Body of pancreas (tissue), 4 donors: Measurements from ENCODE around the gene PPARA.

Source experiments
- CTCF ChIP-seq, 7 experiments: fragments of 450-650 bp in 4 of 7; fragments of 200-600 bp in 3 of 7; sonication (generic) in 3 of 7; IDR thresholded peaks; one replicate each; pipeline ENCODE4 v1.5.1; 2016 to 2019; ENCODE audit warnings: antibody characterized with exemption in 7 of 7
- POLR2A ChIP-seq, 3 donors: fragments of 450-650 bp; IDR thresholded peaks; one replicate each; pipeline ENCODE4 v1.6.1; 2016; ENCODE audit warnings: antibody characterized with exemption in 3 of 3, mild to moderate bottlenecking in 2 of 3

DNA sequence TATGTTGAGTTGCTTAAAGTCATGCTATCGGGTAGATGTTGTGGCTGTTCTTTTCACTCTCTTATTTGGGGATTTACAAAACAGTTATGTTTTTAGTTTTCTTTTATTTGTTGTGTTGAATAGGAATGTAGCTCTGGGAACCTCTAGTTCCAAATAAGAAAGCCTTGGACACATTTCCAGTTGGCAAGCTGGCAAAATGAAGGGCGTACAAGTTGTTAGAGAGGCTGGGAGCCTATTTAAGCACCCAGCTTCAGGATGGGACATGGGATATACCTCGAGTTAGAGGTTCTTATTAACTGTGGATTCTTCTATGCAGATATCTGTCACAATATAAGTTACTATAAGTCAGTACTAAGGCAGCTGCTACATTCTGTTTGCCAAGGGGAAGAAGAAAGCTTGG, 22.8 kb downstream of the PPARA start:
- TF ChIP-seq CTCF (IDR thresholded peaks at IDR 0.05) (no peak), POLR2A (IDR thresholded peaks at IDR 0.05) (no peak)
